ENCODE results near the gene PCMTD2.

Gene PCMTD2

GRCh38 chr20:64238851-64239387, 16.6 kb upstream of the PCMTD2 start:
- no peak for DNase-seq (ENCODE audit: low read depth in 2 of 2)

- DNase-seq (ENCODE audit: low read depth in 2 of 2), result no peak
Observed at GRCh38 chr20:64239449-64240242, 15.9 kb upstream of the PCMTD2 start.

GRCh38 chr20:64240243-64241015, 15.1 kb upstream of the PCMTD2 start:
- no peak for DNase-seq (ENCODE audit: low read depth in 2 of 2)

- no peak for DNase-seq (ENCODE audit: low read depth in 2 of 2)
Observed at GRCh38 chr20:64241061-64241460, 14.5 kb upstream of the PCMTD2 start.

GRCh38 chr20:64242003-64242796, 13.3 kb upstream of the PCMTD2 start:
- DNase-seq (ENCODE audit: low read depth in 2 of 2), result no peak

GRCh38 chr20:64242797-64243475, 12.6 kb upstream of the PCMTD2 start:
- no peak for DNase-seq (ENCODE audit: low read depth in 2 of 2)

GRCh38 chr20:64244281-64244805, 11.2 kb upstream of the PCMTD2 start:
- DNase-seq (ENCODE audit: low read depth in 2 of 2), result no peak

- no peak for DNase-seq (ENCODE audit: low read depth in 2 of 2)
Observed at GRCh38 chr20:64244870-64245603, 10.5 kb upstream of the PCMTD2 start.

GRCh38 chr20:64245746-64246595, 9.6 kb upstream of the PCMTD2 start:
- no peak for DNase-seq (ENCODE audit: low read depth in 2 of 2)

- no peak for DNase-seq (ENCODE audit: low read depth in 2 of 2)
Observed at GRCh38 chr20:64246616-64247306, 8.8 kb upstream of the PCMTD2 start.

- DNase-seq (ENCODE audit: low read depth in 2 of 2), result no peak
Observed at GRCh38 chr20:64247307-64247618, 8.3 kb upstream of the PCMTD2 start.

- no peak for DNase-seq (ENCODE audit: low read depth in 2 of 2)
Observed at GRCh38 chr20:64247970-64248841, 7.3 kb upstream of the PCMTD2 start.

- DNase-seq (ENCODE audit: low read depth in 2 of 2), result no peak
Observed at GRCh38 chr20:64250027-64250426, 5.5 kb upstream of the PCMTD2 start.

GRCh38 chr20:64253000-64253383, 2.6 kb upstream of the PCMTD2 start:
- DNase-seq (ENCODE audit: low read depth in 2 of 2), result no peak

- DNase-seq (ENCODE audit: low read depth in 2 of 2), result no peak
Observed at GRCh38 chr20:64253443-64253842, 2.1 kb upstream of the PCMTD2 start.

- DNase-seq (ENCODE audit: low read depth in 2 of 2), result no peak
Observed at GRCh38 chr20:64254156-64254555, 1.4 kb upstream of the PCMTD2 start.

GRCh38 chr20:64254571-64255360, 782 bp upstream of the PCMTD2 start:
- DNase-seq (ENCODE audit: low read depth in 2 of 2), result no peak
